ENCODE measurements around the gene PELI2.

The PELI2 gene

GRCh38 chr14:56324856-56325699, 206.9 kb downstream of the PELI2 start:
- no peak overlapping the region for H3K4me3 ChIP-seq (ENCODE audit: control insufficient read depth, low read depth, low read length)
- TF ChIP-seq CTCF (conservative IDR thresholded peaks at IDR 0.05; ENCODE audit: control insufficient read depth, insufficient read depth, low read depth, low read length) = no peak
- peak; percentile 65 for DNase-seq (ENCODE audit: low read depth)

GRCh38 chr14:56328021-56328420, 209.8 kb downstream of the PELI2 start:
- no peak overlapping the region for H3K4me3 ChIP-seq (ENCODE audit: control insufficient read depth, low read depth, low read length)
- no peak for DNase-seq (ENCODE audit: low read depth)
- TF ChIP-seq CTCF (conservative IDR thresholded peaks at IDR 0.05; ENCODE audit: control insufficient read depth, insufficient read depth, low read depth, low read length) = no peak

GRCh38 chr14:56331592-56332216, 213.5 kb downstream of the PELI2 start:
- no peak for TF ChIP-seq CTCF (conservative IDR thresholded peaks at IDR 0.05; ENCODE audit: control insufficient read depth, insufficient read depth, low read depth, low read length)
- peak; percentile 51 for DNase-seq (ENCODE audit: low read depth)
- no peak overlapping the region for H3K4me3 ChIP-seq (ENCODE audit: control insufficient read depth, low read depth, low read length)

GRCh38 chr14:56333359-56334292, 215.4 kb downstream of the PELI2 start:
- no peak overlapping the region for H3K4me3 ChIP-seq (ENCODE audit: control insufficient read depth, low read depth, low read length)
- peak; percentile 87 for DNase-seq (ENCODE audit: low read depth)
- TF ChIP-seq CTCF (conservative IDR thresholded peaks at IDR 0.05; ENCODE audit: control insufficient read depth, insufficient read depth, low read depth, low read length) = no peak

DNA sequence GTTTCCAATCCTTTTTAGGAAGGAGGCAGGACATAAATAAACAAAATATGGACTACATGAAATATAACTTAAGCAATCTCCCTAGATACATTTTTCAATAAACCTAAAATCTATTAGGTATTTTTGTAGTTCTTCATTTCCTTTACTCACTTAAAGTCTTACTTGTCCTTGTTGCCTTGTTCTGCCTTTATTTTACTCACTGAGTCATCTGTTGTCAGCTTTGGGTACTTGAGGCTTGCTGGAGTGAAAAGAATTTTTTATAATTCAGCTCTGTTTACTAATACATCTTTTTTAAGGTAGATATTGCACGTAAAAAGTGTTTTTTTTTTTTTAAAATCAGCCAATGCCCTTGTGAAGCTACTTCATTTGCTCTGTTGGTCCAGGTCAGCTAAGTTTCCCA, 216.2 kb downstream of the PELI2 start:
- DNase-seq (ENCODE audit: low read depth) = peak; percentile 45
- no peak overlapping the region for H3K4me3 ChIP-seq (ENCODE audit: control insufficient read depth, low read depth, low read length)
- no peak for TF ChIP-seq CTCF (conservative IDR thresholded peaks at IDR 0.05; ENCODE audit: control insufficient read depth, insufficient read depth, low read depth, low read length)

GRCh38 chr14:56338674-56339073, 220.5 kb downstream of the PELI2 start:
- DNase-seq (ENCODE audit: low read depth) = no peak
- no peak for TF ChIP-seq CTCF (conservative IDR thresholded peaks at IDR 0.05; ENCODE audit: control insufficient read depth, insufficient read depth, low read depth, low read length)
- H3K4me3 ChIP-seq (ENCODE audit: control insufficient read depth, low read depth, low read length) = no peak overlapping the region

Data from fibroblast of mammary gland (primary cell).